Heart left ventricle (tissue), 16 donors: Measurements from ENCODE around the gene MGST1. TPM values are rescaled to one million over a fixed set of nuclear protein-coding genes. Genes with fewer than 3 reads are reported as not detected.
"Not testable (repeated sequence)": the region's sequence is repeated elsewhere in the genome, so short reads cannot be mapped to it uniquely, and the experiment has no call there.

Experiments used
- ATAC-seq, 4 donors: fragments of 200-7000 bp; cut with Tn5 transposase; one replicate each; pipeline ENCODE4 v1.9.1; 2020 to 2022; ENCODE audit warnings: moderate library complexity in 4 of 4, mild to moderate bottlenecking in 3 of 4, moderate number of reproducible peaks in 1 of 4
- DNase-seq, 5 donors: peaks; one replicate each; pipeline ENCODE4 v3.0.0-alpha.2; 2020
- H3K27ac ChIP-seq, 12 donors: fragments of 200-600 bp; sonication (generic) in 4 of 12; one replicate each; pipeline versions ENCODE4 v1.5.0 to v1.8.0; 2016 to 2022; ENCODE audit warnings: mild to moderate bottlenecking in 2 of 12
- H3K27me3 ChIP-seq, 9 donors: fragments of 200-600 bp; sonication (generic) in 2 of 9; one replicate each; pipeline versions ENCODE4 v1.5.1 to v1.8.0; 2016 to 2022; ENCODE audit warnings: mild to moderate bottlenecking in 3 of 9
- H3K36me3 ChIP-seq, 9 donors: fragments of 200-600 bp; sonication (generic) in 2 of 9; one replicate each; pipeline versions ENCODE4 v1.5.0 to v1.8.0; 2018 to 2022; ENCODE audit warnings: mild to moderate bottlenecking in 2 of 9
- H3K4me1 ChIP-seq, 12 donors: fragments of 200-600 bp; sonication (generic) in 4 of 12; one replicate each; pipeline versions ENCODE4 v1.5.0 to v1.8.0; 2016 to 2022; ENCODE audit warnings: mild to moderate bottlenecking in 3 of 12
- H3K4me3 ChIP-seq, 12 donors: fragments of 200-600 bp; sonication (generic) in 4 of 12; one replicate each; pipeline versions ENCODE4 v1.5.0 to v1.8.0; 2017 to 2022; ENCODE audit warnings: mild to moderate bottlenecking in 9 of 12, moderate library complexity in 4 of 12
- H3K9me3 ChIP-seq, 12 donors: fragments of 200-600 bp; sonication (generic) in 4 of 12; one replicate each; pipeline versions ENCODE4 v1.5.0 to v1.8.0; 2016 to 2022; ENCODE audit warnings: mild to moderate bottlenecking in 1 of 12
- CTCF ChIP-seq, 12 donors: fragments of 200-600 bp; sonication (generic) in 4 of 12; IDR thresholded peaks; one replicate each; pipeline versions ENCODE4 v1.5.0 to v1.8.0; 2018 to 2022; ENCODE audit warnings: antibody characterized with exemption in 12 of 12, mild to moderate bottlenecking in 5 of 12
- POLR2A ChIP-seq, 2 donors: fragments of 450-650 bp; IDR thresholded peaks; one replicate each; pipeline ENCODE4 v1.6.1; 2017; ENCODE audit warnings: antibody characterized with exemption in 2 of 2, mild to moderate bottlenecking in 2 of 2, moderate library complexity in 2 of 2
- WGBS, 4 donors: extraction: QIAGEN DNeasy Blood & Tissue Kit in 2 of 4; methylation state at CpG; one replicate each; pipeline versions ENCODE4 v1.1.5 to v1.1.7; 2013 to 2018; 5-methylcytosine and 5-hydroxymethylcytosine counted together
- intact Hi-C, 10 donors: fragments of 100-400 bp; cut with DNase I; formaldehyde crosslinking; loops; one replicate each; pipeline versions ENCODE4 v1.11.1 to v1.14.2; 2022
- polyA plus RNA-seq, 2 donors: library from polyadenylated mRNA; stranded (reverse); fragments of 200-250 nt; gene quantifications; one replicate each; pipeline ENCODE4 v1.2.3, GENCODE V29; 2013
- total RNA-seq, 9 donors: library from RNA; depleted of rRNA in 2 of 9; stranded (reverse); fragments of >200 nt in 2 of 9; fragmentation: NEBNext Ultra II Directional in 3 of 9; extraction: Animal tissue kit (Norgen Biotek cat#: 25700) in 3 of 9; gene quantifications; one replicate each; pipeline versions ENCODE4 v1.1.0 to v1.2.4, GENCODE V29; 2016 to 2023
- donor health status: ischemic (EF 13 %, LVEDD 7.1; RV severe dilation, severe dysfunction).
- donor health status: healthy with polysubstance abuse.
- donor health status: DM: no; HTN: yes; CAD: no.
- donor health status: DM: no; HTN: no; CAD: no.
- donor health status: ischemic (EF 25% LVEDD 6.9; RV normal size, moderate dysfunction).
- donor health status: ischemic (EF 25% LVEDD 5.7; RV mildly dilated, moderate dysfunction).
- donor health status: healthy.
- donor health status: DM: yes; HTN: yes; CAD: no.
- donor health status: ischemic (EF 35%, LVEDD 5.7; RV mildly dilated, moderate dysfunction).
- donor health status: nonischemic (EF 11% LVEDD 7.7; RV severe dilation, severe dysfunction).
- donor health status: DM: yes; HTN: yes; CAD: no.
- donor health status: PGD.
- donor health status: ischemic (EF 29% LVEDD 5.4; RV normal size, mild dysfunction).
- donor health status: nonischemic (EF 23%, LVEDD 6.1; RV moderate dilation, normal function).

The MGST1 gene
- total and polyA plus RNA-seq, 11 donors, result 5.0 to 120 (median 21.7) TPM

GRCh38 chr12:16362550-16362949, 15.1 kb downstream of the MGST1 start:
- H3K4me1 ChIP-seq, result peaks cover 0 to 7% (median 0%) of the 10 kb centered on the region in 12 donors
- no peak for ATAC-seq
- no peak for TF ChIP-seq POLR2A (IDR thresholded peaks at IDR 0.05)

GRCh38 chr12:16369156-16369555, 21.7 kb downstream of the MGST1 start:
- DNase-seq (no peak), ATAC-seq (no peak)
- Histone ChIP-seq H3K27me3 (no peaks in the 10 kb centered on the region), H3K27ac (no peak overlapping the region), H3K36me3 (no peaks in the 10 kb centered on the region), H3K9me3 (no peaks in the 10 kb centered on the region), H3K4me3 (no peak overlapping the region), H3K4me1 (no peaks in the 10 kb centered on the region)
- intact Hi-C loops, result loop anchor here in 6 of 10 donors (10.0 kb wide), 2 partner anchors 204 to 384 kb away; no protein-coding TSS in a partner anchor
- TF ChIP-seq CTCF (IDR thresholded peaks at IDR 0.05), result no peak
- TF ChIP-seq POLR2A (IDR thresholded peaks at IDR 0.05), result no peak
- WGBS, 4 donors, result 82 to 93% (median 86%) methylated on average over 2 of the region's 2 CpGs

More at GRCh38 chr12:16362550-16362949, 15.1 kb downstream of the MGST1 start:
- H3K9me3 ChIP-seq, result peaks cover 0 to 3% (median 0%) of the 10 kb centered on the region in 12 donors
- H3K36me3 ChIP-seq, result peaks cover 0 to 11% (median 0%) of the 10 kb centered on the region in 9 donors
- no peak overlapping the region for H3K27ac ChIP-seq
- intact Hi-C loops, result loop anchor here in 6 of 10 donors (10.0 kb wide), 2 partner anchors 198 to 378 kb away; no protein-coding TSS in a partner anchor
- H3K4me3 ChIP-seq, result no peak overlapping the region
- no peaks in the 10 kb centered on the region for H3K27me3 ChIP-seq
- no peak for DNase-seq

- intact Hi-C loops, result no loop called here
- Histone ChIP-seq H3K4me3 (no peak overlapping the region), H3K27ac (no peak overlapping the region), H3K4me1 (no peaks in the 10 kb centered on the region), H3K9me3 (no peaks in the 10 kb centered on the region), H3K27me3 (no peaks in the 10 kb centered on the region), H3K36me3 (no peaks in the 10 kb centered on the region)
- ATAC-seq (no peak), DNase-seq (no peak)
- TF ChIP-seq CTCF (IDR thresholded peaks at IDR 0.05) (no peak), POLR2A (IDR thresholded peaks at IDR 0.05) (no peak)
- 85 to 94% (median 88%) methylated on average over 1 of the region's 1 CpG for WGBS, 4 donors
These were observed 22.7 kb downstream of the MGST1 start for GRCh38 chr12:16370096-16370495.

- 86 to 91% (median 89%) methylated on average over 21 of the region's 21 CpGs for WGBS, 4 donors
These were observed 35.3 kb downstream of the MGST1 start for GRCh38 chr12:16382652-16383312.

GRCh38 chr12:16384732-16385131, 37.3 kb downstream of the MGST1 start:
- Histone ChIP-seq H3K27me3 (peaks cover 0 to 8% (median 0%) of the 10 kb centered on the region in 9 donors), H3K36me3 (no peaks in the 10 kb centered on the region), H3K4me1 (no peaks in the 10 kb centered on the region), H3K4me3 (no peak overlapping the region), H3K9me3 (no peaks in the 10 kb centered on the region), H3K27ac (no peak overlapping the region)
- no peak for ATAC-seq
- 54 to 64% (median 59%) methylated on average over 5 of the region's 5 CpGs for WGBS, 4 donors
- TF ChIP-seq CTCF (IDR thresholded peaks at IDR 0.05), result no peak
- TF ChIP-seq POLR2A (IDR thresholded peaks at IDR 0.05), result no peak
- intact Hi-C loops, result loop anchor here in 4 of 10 donors (5.0 to 10.0 kb wide), 3 partner anchors 310 to 1260 kb away; no protein-coding TSS in a partner anchor
- DNase-seq, result no peak

More at GRCh38 chr12:16382652-16383312, 35.3 kb downstream of the MGST1 start:
- H3K27ac ChIP-seq, H3K4me1 ChIP-seq, DNase-seq, H3K36me3 ChIP-seq, ATAC-seq, H3K9me3 ChIP-seq, H3K4me3 ChIP-seq, H3K27me3 ChIP-seq: not testable (repeated sequence)
- intact Hi-C loops, result loop anchor here in 3 of 10 donors (10.0 kb wide), 2 partner anchors 312 to 1262 kb away; no protein-coding TSS in a partner anchor
